Body of pancreas (tissue), 4 donors: ENCODE data around the gene OLFML1. TPM values are rescaled to one million over a fixed set of nuclear protein-coding genes. Genes with fewer than 3 reads are reported as not detected.

Experiments used
- ATAC-seq: fragments of 150-250 bp; one replicate; pipeline ENCODE4 v1.9.1; 2016
- DNase-seq, 4 donors: peaks; one replicate each; pipeline ENCODE4 v3.0.0-alpha.2; 2019
- H3K27ac ChIP-seq, 4 donors: fragments of 200-600 bp; sonication (generic); 1 replicate in 3 of 4; 2 replicates in 1 of 4; pipeline versions ENCODE4 v1.5.1 to v1.6.1; 2016 to 2019; ENCODE audit warnings: mild to moderate bottlenecking in 1 of 4, mixed read lengths in 1 of 4, moderate library complexity in 1 of 4
- H3K27me3 ChIP-seq, 2 donors: fragments of 200-600 bp; sonication (generic); one replicate each; pipeline ENCODE4 v1.6.0; 2016; ENCODE audit warnings: mild to moderate bottlenecking in 1 of 2
- H3K36me3 ChIP-seq, 2 donors: fragments of 200-600 bp; sonication (generic); replicated peaks in 1 of 2; 2 replicates each; pipeline ENCODE4 v1.5.1; 2016; ENCODE audit warnings: low read depth in 2 of 2; ENCODE audit not compliant: insufficient read depth in 1 of 2
- H3K4me1 ChIP-seq: fragments of 200-600 bp; sonication (generic); one replicate; pipeline ENCODE4 v1.6.0; 2016
- H3K4me3 ChIP-seq, 2 donors: fragments of 200-600 bp; sonication (generic); 1 replicate in 1 of 2; 2 replicates in 1 of 2; pipeline ENCODE4 v1.5.1; 2016 to 2019
- H3K9me3 ChIP-seq, 3 donors: fragments of 200-600 bp; sonication (generic); 1 replicate in 2 of 3; 2 replicates in 1 of 3; pipeline ENCODE4 v1.5.1; 2016
- POLR2A ChIP-seq, 3 donors: fragments of 450-650 bp; IDR thresholded peaks; one replicate each; pipeline ENCODE4 v1.6.1; 2016; ENCODE audit warnings: antibody characterized with exemption in 3 of 3, mild to moderate bottlenecking in 2 of 3
- WGBS, 2 donors: methylation state at CpG; one replicate each; pipeline ENCODE4 v1.1.5; 2017; 5-methylcytosine and 5-hydroxymethylcytosine counted together
- intact Hi-C: fragments of 100-400 bp; cut with DNase I; formaldehyde crosslinking; loops from one replicate; pipeline ENCODE4 v1.15.1; 2023
- total RNA-seq, 2 donors: library from RNA; depleted of rRNA; stranded (reverse); fragments of >200 nt; gene quantifications; one replicate each; pipeline ENCODE4 v1.1.0, GENCODE V29; 2016
- TF ChIP-seq, protein P1 (sequence below), 7 experiments: fragments of 450-650 bp in 4 of 7; fragments of 200-600 bp in 3 of 7; sonication (generic) in 3 of 7; IDR thresholded peaks; one replicate each; pipeline ENCODE4 v1.5.1; 2016 to 2019; ENCODE audit warnings: antibody characterized with exemption in 7 of 7

Gene OLFML1
- total RNA-seq, 2 donors from 2014 or later, result 2.3 to 3.6 TPM

DNA sequence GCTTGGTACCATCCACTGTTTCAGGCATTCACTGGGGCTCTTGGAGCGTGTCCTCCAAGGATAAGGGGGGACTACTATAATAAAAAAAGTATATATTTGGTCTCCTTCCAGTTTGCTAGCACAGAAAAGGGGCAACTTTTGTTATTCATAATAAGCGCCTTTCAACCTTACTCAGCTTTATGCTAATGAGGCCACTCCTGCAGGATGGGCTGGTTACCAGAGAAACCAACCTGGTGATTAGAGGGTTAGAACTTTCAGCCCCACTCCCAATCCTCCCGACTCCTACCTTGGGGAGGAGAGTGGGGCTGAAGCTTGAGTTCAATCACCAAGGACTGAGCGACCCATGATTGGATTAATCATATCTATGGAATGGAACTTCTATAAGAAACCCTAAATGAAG is 60.3 kb downstream of the OLFML1 start:
- Histone ChIP-seq H3K27ac (no peak overlapping the region), H3K4me3 (no peak overlapping the region), H3K27me3 (no peaks in the 10 kb centered on the region), H3K4me1 (no peaks in the 10 kb centered on the region), H3K9me3 (no peaks in the 10 kb centered on the region), H3K36me3 (no peaks in the 10 kb centered on the region)
- no peak for ATAC-seq
- DNase-seq, result no peak
- intact Hi-C loops, result no loop called here
- TF ChIP-seq POLR2A (IDR thresholded peaks at IDR 0.05), result no peak
- TF ChIP-seq, protein P1, sequence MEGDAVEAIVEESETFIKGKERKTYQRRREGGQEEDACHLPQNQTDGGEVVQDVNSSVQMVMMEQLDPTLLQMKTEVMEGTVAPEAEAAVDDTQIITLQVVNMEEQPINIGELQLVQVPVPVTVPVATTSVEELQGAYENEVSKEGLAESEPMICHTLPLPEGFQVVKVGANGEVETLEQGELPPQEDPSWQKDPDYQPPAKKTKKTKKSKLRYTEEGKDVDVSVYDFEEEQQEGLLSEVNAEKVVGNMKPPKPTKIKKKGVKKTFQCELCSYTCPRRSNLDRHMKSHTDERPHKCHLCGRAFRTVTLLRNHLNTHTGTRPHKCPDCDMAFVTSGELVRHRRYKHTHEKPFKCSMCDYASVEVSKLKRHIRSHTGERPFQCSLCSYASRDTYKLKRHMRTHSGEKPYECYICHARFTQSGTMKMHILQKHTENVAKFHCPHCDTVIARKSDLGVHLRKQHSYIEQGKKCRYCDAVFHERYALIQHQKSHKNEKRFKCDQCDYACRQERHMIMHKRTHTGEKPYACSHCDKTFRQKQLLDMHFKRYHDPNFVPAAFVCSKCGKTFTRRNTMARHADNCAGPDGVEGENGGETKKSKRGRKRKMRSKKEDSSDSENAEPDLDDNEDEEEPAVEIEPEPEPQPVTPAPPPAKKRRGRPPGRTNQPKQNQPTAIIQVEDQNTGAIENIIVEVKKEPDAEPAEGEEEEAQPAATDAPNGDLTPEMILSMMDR (IDR thresholded peaks at IDR 0.05), result no peak
- 84 to 90% methylated on average over 4 of the region's 4 CpGs for WGBS, 2 donors

DNA sequence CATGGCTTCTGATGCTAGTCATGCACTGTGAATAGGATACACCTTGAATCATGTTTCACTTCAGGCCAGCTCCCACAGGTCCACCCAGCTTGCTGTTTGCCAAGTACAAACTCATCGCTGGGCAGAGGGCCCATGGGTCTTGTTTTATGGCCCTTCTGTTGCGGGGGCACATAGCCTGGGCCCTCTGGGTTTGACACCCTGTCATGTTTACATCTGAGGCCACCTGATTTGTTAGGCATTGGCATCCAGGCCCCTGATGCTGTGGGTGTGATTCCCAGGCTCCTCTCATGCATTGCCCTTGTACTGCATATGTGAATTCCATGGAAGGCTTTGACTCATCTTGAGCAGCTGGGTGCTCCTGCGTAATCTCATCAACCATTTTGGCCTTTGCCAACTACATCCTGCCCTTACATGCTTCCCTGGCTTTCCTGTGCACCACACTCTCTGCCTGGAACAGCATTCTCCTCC is 61.1 kb downstream of the OLFML1 start:
- DNase-seq (no peak), ATAC-seq (no peak)
- H3K4me1 ChIP-seq, result no peaks in the 10 kb centered on the region
- WGBS, 2 donors, result 93 to 98% methylated on average over 3 of the region's 3 CpGs
- no peaks in the 10 kb centered on the region for H3K36me3 ChIP-seq
- H3K4me3 ChIP-seq, result no peak overlapping the region
- intact Hi-C loops, result no loop called here
- H3K27me3 ChIP-seq, result no peaks in the 10 kb centered on the region
- no peaks in the 10 kb centered on the region for H3K9me3 ChIP-seq
- TF ChIP-seq, protein P1 (IDR thresholded peaks at IDR 0.05), result no peak
- no peak for TF ChIP-seq POLR2A (IDR thresholded peaks at IDR 0.05)
- no peak overlapping the region for H3K27ac ChIP-seq

DNA sequence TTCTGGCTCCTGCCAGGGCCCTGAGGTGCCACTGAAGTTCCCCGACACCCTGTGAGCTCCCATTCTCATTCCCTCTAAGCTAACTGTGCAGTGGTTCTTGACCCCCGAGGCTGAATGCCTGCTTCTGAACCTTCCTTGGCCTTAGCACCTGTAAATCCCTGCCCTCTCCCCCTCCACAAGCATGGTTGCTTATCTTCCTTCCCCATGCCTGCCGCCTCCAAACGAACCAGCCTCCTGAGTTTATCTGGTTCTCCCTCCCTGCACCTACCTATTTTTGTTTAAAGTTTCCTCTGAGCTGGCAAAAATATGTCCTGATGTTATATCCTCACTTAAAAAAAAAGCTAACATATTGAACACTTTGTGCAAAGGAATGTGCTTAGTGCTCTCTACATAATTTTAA is 62.4 kb downstream of the OLFML1 start:
- Histone ChIP-seq H3K27me3 (no peaks in the 10 kb centered on the region), H3K27ac (no peak overlapping the region), H3K9me3 (no peaks in the 10 kb centered on the region), H3K4me1 (no peaks in the 10 kb centered on the region), H3K4me3 (no peak overlapping the region), H3K36me3 (no peaks in the 10 kb centered on the region)
- ATAC-seq, result no peak
- WGBS, 2 donors, result 76 to 78% methylated on average over 4 of the region's 4 CpGs
- intact Hi-C loops, result no loop called here
- DNase-seq, result no peak
- TF ChIP-seq, protein P1 (IDR thresholded peaks at IDR 0.05), result no peak
- TF ChIP-seq POLR2A (IDR thresholded peaks at IDR 0.05), result no peak

DNA sequence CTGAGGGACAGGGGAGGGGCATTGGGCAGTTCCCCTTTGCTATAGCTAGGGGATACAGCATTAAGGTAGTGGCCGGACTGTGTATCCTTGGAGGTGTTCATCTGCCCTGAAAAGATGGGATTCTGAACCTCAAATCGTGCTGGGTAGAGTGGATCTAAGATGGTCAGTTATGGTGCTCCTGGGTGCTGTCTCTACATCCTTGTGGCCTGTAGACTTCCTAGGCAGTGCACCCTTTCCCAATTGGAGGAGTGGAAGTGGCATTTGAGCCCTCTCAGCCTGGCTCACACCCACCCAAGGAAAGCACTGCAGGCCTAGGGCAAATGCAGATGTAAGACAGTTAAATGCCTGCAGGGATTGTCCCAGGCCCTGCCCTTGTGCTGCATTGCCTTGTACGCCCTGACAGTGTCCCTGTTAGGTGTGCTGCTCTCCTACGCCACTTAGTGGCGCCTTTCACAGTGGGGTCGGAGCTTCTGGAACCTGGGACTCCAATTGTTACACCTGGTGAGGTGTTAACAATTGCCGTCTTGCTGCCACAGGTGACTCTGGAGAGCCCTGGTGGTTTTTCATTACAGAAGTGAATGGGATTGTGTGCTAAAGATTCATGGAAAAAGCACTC is 63.5 kb downstream of the OLFML1 start:
- Histone ChIP-seq H3K27me3 (no peaks in the 10 kb centered on the region), H3K27ac (no peak overlapping the region), H3K4me1 (no peaks in the 10 kb centered on the region), H3K9me3 (no peaks in the 10 kb centered on the region), H3K36me3 (no peaks in the 10 kb centered on the region), H3K4me3 (no peak overlapping the region)
- ATAC-seq, result peak; percentile 42
- DNase-seq, result peak in 3 of 4 donors; percentile 18 to 58 (median 28)
- WGBS, 2 donors, result 59 to 66% methylated on average over 6 to 7 of the region's 7 CpGs
- no peak for TF ChIP-seq POLR2A (IDR thresholded peaks at IDR 0.05)
- TF ChIP-seq, protein P1 (IDR thresholded peaks at IDR 0.05), result peak; percentile 18 to 48 (median 32)
- intact Hi-C loops, result no loop called here

DNA sequence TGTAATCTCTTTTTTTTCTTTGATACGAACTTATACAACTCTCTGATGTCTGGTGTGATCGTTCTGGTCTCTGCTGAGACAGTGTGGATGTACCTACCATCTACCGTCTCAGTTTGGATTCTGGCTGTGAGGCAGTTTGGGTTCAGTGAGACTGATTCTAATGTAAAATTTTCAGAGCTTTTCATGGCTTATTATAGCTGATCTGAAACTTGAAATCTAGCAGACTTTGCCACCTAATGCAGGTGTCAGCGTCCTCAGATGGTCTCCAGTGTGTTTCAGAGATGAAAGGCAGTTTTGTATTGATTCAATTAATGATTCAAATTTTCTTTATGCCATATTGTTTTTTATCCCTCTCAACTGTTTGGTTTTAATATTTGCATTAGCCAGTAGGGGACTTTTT is 64.4 kb downstream of the OLFML1 start:
- no peaks in the 10 kb centered on the region for H3K9me3 ChIP-seq
- 55 to 68% methylated on average over 4 of the region's 4 CpGs for WGBS, 2 donors
- TF ChIP-seq, protein P1 (IDR thresholded peaks at IDR 0.05), result no peak
- no peak for DNase-seq
- H3K4me1 ChIP-seq, result no peaks in the 10 kb centered on the region
- no peaks in the 10 kb centered on the region for H3K36me3 ChIP-seq
- no peak for ATAC-seq
- no peak overlapping the region for H3K4me3 ChIP-seq
- no peak overlapping the region for H3K27ac ChIP-seq
- no peaks in the 10 kb centered on the region for H3K27me3 ChIP-seq
- intact Hi-C loops, result no loop called here
